ENCODE measurements around the gene ADPRHL1.
"Not testable (repeated sequence)": the region's sequence is repeated elsewhere in the genome, so short reads cannot be mapped to it uniquely, and the experiment has no call there.

The ADPRHL1 gene

DNA sequence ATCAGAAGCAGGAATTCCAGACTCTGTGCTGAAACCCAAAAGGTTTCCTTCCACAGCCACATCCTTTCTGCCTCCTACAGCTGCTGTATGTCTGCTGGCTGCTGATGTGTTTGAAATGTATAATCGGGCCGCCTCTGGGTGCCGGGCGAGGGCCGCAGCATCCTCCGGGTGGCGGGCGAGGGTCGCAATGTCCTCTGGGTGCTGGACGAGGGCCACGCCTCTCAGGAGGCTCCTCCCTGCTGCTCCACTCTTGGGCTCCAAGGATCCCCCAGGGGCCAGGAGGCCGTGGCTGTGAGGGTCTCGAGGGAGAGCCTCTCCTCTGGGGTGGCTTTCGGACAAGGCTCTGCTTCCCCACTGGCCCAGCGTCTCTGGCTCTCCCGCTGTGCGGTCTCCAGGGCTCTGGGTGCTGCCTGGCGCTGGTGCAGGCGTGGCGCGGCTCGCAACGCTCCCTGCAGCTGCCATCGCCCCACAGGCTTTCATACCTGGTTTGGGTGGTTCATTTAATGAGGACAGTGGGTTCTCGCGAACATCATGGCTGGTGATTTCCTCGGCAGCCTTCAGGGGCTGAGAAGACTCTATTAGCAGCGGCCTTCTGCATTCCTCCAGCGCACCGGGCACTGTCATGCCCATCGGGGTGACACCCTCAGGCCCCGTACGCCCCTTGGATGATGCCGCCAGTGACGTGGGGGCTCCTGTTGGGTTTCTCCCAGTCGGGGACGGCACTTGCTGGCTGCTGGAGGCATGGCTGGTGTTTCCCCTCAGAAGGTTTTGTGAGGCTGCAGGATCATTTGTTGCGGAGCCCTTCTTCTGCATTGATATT is 47.6 kb downstream of the ADPRHL1 start:
- no peak overlapping the region for H3K27ac ChIP-seq
- no peak for DNase-seq (ENCODE audit: low read depth, low spot score)

DNA sequence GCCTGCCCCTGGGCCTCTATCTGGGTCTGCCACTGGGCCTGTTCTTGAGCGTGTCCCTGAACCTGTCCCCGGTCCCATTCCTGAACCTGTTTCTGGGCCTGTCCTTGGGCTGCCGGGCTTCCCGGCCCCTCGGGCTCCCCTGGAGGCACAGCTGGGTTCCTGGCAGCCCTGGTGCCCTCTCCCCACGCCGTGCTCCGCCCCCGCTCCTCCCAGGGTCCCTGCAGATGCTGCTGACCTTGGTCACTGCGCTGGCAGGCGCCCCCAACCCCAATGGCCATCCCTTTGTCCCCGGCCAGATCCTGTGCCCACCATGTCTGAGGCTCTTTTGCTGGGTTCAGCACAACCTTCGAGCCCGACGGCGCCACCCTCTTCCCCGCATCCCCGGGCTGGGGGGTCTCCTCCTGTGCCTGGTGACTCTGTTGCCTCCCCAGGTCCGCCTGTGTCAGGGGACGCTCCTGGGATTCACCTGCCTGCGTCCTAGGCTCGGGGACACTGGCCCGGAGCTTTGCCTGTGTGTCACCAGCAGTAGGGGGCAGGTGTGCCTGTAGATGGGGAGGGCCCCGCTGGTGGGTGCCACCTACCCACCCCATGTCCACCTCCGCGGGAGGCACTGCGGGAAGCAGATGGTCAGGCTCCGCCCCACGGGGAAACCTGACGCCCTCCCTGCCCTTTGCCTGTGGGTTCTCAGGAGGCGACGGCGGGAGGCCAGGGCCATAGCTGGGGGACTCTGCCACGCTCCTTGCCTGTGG is 48.4 kb downstream of the ADPRHL1 start:
- no peak for DNase-seq (ENCODE audit: low read depth, low spot score)
- no peak overlapping the region for H3K27ac ChIP-seq

DNA sequence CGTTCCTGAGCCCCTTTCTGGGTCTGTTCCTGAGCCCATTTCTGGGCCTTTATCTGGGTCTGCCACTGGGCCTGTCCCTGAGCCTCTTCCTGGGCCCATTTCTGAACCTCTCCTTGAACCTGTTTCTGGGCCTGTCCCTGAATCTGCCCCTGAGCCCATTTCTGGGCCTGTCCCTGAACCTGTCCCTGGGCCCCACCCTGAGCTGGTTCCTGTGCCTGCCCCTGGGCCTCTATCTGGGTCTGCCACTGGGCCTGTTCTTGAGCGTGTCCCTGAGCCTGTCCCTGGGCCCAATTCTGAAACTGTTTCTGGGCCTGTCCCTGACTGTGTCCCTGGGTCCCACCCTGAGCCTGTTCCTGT is 48.9 kb downstream of the ADPRHL1 start:
- no peak overlapping the region for H3K27ac ChIP-seq
- no peak for DNase-seq (ENCODE audit: low read depth, low spot score)

GRCh38 chr13:113403255-113404104 is 49.8 kb downstream of the ADPRHL1 start:
- no peak for DNase-seq (ENCODE audit: low read depth, low spot score)

GRCh38 chr13:113402471-113403254 is 50.6 kb downstream of the ADPRHL1 start:
- DNase-seq (ENCODE audit: low read depth, low spot score): no peak
- no peak overlapping the region for H3K27ac ChIP-seq

More at GRCh38 chr13:113403255-113404104, 49.8 kb downstream of the ADPRHL1 start:
- H3K27ac ChIP-seq: no peak overlapping the region

DNA sequence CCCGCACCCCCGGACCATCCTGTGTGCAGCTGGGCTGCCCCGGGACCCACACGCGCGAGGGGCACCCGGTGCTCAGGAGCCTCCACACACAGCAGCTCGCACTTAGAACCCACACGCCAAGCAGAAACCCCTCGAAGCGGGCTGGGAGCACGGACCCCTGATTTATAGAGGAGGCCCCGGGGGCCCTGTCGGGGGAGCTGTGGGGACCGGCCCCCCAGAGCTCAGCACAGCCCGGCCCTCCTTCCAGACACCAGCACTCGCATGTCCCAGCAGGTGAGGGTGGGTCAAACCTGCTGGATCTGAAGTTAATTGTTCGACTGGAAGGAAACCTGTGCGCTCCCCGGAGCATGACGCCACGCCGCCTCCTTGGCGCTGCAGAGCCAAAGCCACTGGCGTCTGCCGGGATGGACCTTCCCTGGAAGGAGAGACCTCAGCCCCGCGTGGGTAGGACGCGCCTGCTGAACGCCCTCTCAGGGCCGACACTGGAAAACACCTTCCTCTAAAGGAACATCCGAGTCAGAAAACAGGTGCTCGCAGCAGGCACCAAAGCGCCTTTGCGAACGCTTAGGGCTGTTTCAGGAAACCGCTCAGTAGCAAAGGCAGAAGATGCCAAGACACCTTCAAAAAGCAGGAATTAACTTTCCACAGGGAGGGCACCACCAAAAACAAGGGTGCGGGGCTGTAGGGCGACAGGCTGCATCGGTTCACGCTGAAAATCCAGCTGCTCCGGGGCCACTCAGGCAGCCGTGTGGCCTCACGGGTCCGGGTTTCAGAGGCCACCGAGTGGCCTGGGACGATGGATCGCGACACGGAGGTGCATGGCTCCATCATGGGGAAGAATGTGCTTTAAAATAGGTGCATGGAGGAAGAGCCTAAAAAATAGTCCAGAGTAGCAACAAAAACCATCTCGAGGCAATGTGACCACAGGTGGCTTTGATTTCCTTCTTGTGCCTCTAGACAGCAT is 51.6 kb downstream of the ADPRHL1 start:
- DNase-seq (ENCODE audit: low read depth, low spot score): no peak

GRCh38 chr13:113400621-113401451 is 52.5 kb downstream of the ADPRHL1 start:
- no peak overlapping the region for H3K27ac ChIP-seq
- no peak for DNase-seq (ENCODE audit: low read depth, low spot score)

More for the DNA sequence above, 51.6 kb downstream of the ADPRHL1 start:
- H3K27ac ChIP-seq: no peak overlapping the region

DNA sequence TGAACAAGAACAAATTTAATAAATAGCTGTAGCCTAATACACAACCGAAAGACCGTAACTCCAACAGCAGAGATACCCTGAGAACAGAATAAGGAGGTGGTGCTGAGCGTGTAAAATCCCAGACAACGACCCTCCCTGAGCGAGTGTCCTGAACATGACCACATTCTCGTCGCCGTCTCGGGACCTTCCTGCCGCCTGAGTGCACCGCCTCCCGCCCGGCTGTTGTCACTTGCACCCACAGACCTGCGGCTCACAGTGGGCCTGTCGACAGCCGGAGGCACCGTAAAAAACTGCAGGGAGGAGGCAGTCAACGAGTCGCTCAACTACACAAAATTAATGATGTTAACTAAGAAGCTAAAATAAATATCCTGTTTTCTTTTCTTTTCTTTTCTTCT is 53.5 kb downstream of the ADPRHL1 start:
- H3K27ac ChIP-seq: no peak overlapping the region

DNA sequence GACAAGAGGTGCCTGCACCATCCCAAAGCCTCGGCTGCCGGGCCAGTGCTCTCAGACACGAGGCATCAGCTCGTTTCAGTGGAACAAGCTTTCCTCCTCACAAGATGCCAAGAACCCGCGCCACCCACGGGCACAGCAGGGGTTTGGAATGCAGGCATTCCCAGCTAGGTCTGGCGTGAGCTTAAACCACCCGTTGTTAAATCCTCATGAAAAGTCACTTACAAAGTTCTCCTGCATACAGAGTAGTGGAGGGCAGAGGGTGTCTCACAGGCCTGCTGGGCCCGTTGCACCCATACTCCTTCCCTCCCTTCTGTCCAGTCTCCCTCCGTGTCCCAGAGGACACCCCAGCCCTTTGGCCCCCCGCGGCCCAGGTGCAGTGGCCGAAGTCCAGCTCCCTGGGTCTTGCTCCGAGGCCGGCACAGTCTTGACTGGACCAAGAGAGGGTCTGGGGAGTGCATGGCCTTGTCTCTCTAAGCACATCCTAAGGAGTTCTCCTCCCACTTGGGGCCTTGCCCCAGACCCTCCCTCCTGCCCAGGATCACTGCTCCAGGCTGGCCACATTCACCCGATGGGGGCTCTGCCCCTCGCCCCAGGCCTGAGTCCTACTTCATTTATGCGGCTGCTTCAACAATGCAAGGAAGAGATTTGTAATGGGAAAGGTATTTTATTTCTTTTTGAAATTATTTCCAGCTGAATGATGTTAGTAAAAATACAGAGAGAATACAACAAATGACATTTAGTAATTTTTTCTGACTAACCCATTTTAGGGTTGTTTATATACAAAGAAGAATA is 54.1 kb downstream of the ADPRHL1 start:
- H3K27ac ChIP-seq: no peak overlapping the region
- DNase-seq (ENCODE audit: low read depth, low spot score): no peak

More for the DNA sequence above, 53.5 kb downstream of the ADPRHL1 start:
- DNase-seq (ENCODE audit: low read depth, low spot score): no peak

- no peak overlapping the region for H3K27ac ChIP-seq
- no peak for DNase-seq (ENCODE audit: low read depth, low spot score)
These were observed 55.5 kb downstream of the ADPRHL1 start for GRCh38 chr13:113397608-113398425.

GRCh38 chr13:113394339-113394640 is 59.0 kb downstream of the ADPRHL1 start:
- DNase-seq (ENCODE audit: low read depth, low spot score): no peak
- no peak overlapping the region for H3K27ac ChIP-seq

DNA sequence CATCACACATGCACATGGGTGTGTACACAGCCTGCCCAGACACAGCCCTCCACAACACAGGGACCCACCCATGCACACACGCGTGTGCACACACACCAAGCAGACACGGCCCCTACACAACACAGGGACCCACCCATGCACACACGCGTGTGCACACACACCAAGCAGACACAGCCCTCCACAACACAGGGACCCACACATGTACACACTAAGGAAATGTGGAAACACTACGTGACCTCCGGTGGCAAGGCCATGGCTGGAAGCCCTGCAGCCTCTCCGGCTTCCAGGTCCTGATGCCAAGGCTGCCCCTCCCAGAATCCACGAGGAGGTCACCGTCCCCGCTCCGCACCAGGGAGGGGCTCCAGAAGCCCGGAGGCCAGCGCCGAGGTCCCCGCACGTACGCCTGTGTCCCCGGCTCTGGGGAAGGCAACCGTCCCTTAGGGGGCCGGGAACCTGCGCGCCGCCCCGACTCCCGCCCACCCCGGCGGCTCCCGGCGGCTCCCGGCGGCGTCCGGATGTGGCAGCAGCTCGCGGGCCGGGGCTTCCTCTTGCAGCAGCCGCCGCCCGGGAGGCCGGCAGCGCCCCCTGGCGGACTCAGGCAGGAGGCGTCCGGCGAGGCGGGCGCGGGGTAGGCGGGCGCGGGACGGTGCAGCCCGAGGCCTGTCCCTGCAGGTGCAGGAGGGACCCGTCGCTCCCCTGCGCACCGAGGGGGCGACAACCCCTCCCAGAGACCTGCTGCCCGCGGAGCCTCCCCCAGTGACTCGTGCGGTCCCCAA is 59.5 kb downstream of the ADPRHL1 start:
- no peak overlapping the region for H3K27ac ChIP-seq
- DNase-seq (ENCODE audit: low read depth, low spot score): no peak

- DNase-seq (ENCODE audit: low read depth, low spot score): no peak
- H3K27ac ChIP-seq: no peak overlapping the region
These were observed 60.1 kb downstream of the ADPRHL1 start for GRCh38 chr13:113393226-113393562.

DNA sequence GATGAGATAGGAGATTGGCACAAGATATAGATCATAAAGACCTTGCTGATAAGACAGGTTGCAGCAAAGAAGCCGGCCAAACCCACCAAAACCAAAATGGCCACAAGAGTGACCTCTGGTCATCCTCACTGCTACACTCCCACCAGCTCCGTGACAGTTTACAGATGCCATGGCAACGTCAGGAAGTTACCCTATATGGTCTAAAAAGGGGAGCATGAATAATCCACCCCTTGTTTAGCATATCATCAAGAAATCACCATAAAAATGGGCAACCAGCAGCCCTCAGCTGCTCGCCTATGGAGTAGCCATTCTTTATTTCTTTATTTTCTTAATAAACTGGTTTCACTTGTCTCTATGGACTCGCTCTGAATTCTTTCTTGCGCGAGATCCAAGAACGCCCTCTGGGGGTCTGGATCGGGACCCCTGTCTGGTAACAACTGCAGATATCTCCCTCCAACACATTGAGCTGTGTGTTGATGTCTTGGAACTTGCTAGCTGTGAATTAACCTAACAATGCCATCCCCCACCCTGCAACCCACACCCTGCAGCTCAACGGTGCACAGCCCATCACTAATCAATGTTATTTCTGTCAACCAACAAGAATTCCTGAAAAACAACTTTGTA is 62.3 kb downstream of the ADPRHL1 start:
- H3K27ac ChIP-seq: no peak overlapping the region
- no peak for DNase-seq (ENCODE audit: low read depth, low spot score)

GRCh38 chr13:113389586-113389985 is 63.7 kb downstream of the ADPRHL1 start:
- not testable (repeated sequence) for DNase-seq (ENCODE audit: low read depth, low spot score); H3K27ac ChIP-seq
